Neural progenitor cell (in vitro differentiated cells): ENCODE results near the gene STRIP2.

Experiments
- CTCF ChIP-seq: fragments of 200-600 bp; sonication (generic); IDR thresholded peaks from 2 replicates; pipeline ENCODE4 v1.5.1; 2017; ENCODE audit warnings: antibody characterized with exemption, mild to moderate bottlenecking
- EZH2 ChIP-seq: fragments of 200-600 bp; sonication (generic); IDR thresholded peaks from 2 replicates; pipeline ENCODE4 v1.6.1; 2017; ENCODE audit warnings: antibody characterized with exemption, mild to moderate bottlenecking, moderate library complexity

GRCh38 chr7:129466796-129467195, 32.6 kb downstream of the STRIP2 start:
- TF ChIP-seq CTCF (no peak), EZH2 (no peak)
